DOHH2 (cell line): ENCODE data around the gene IFI27L2.

Experiments used
- EZH2phosphoT487 ChIP-seq: fragments of 200-600 bp; sonication (generic); IDR thresholded peaks from 2 replicates; pipeline ENCODE4 v1.6.1; 2017; ENCODE audit warnings: borderline replicate concordance, mild to moderate bottlenecking, antibody characterized with exemption, low read length, moderate library complexity, mixed read lengths
- TF ChIP-seq, protein P1 (sequence below): fragments of 200-600 bp; sonication (generic); IDR thresholded peaks from one replicate; pipeline ENCODE4 v1.5.1; 2014; ENCODE audit warnings: antibody characterized with exemption, mild to moderate bottlenecking, low read depth, low read length; ENCODE audit not compliant: poor library complexity, severe bottlenecking

DNA sequence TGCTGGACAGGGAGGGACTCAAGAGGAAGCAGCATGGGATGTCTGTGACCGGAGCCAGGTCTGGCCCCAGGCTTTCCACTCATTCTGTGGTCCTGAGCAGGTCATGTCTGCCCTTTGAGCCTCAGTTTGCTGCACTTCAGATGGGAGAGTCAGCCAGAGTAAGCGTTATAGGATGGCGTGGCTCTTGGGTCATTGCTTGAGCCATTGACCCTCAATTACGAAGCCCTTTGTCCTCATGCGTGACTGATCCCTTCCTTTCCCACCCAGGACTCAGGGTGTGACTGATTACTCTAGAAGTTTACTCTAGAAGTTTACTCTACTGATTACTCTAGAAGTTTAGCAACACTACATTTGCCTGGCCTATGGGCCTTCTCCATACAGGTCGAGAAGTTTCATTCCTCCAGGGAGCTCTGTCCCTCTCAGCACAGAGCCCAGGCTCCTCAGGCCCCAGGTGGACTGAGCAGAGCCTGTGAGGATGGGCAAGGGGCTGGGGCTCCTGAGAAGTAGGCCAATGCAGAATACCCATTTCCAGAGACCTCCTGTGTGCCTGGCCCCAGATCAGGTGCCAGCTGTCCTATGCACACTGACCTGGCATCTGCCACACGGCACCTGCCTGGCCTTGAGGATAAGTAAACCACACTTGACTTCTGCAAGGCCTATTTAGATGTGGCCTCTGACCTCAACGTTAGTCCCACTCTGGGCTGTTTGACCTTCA is 26.5 kb downstream of the IFI27L2 start:
- TF ChIP-seq EZH2phosphoT487 = no peak
- TF ChIP-seq, protein P1, sequence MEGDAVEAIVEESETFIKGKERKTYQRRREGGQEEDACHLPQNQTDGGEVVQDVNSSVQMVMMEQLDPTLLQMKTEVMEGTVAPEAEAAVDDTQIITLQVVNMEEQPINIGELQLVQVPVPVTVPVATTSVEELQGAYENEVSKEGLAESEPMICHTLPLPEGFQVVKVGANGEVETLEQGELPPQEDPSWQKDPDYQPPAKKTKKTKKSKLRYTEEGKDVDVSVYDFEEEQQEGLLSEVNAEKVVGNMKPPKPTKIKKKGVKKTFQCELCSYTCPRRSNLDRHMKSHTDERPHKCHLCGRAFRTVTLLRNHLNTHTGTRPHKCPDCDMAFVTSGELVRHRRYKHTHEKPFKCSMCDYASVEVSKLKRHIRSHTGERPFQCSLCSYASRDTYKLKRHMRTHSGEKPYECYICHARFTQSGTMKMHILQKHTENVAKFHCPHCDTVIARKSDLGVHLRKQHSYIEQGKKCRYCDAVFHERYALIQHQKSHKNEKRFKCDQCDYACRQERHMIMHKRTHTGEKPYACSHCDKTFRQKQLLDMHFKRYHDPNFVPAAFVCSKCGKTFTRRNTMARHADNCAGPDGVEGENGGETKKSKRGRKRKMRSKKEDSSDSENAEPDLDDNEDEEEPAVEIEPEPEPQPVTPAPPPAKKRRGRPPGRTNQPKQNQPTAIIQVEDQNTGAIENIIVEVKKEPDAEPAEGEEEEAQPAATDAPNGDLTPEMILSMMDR = no peak
